ENCODE measurements around the gene TJP3. TPM values are rescaled to one million over a fixed set of nuclear protein-coding genes. Genes with fewer than 3 reads are reported as not detected.

Gene TJP3
- total and polyA plus RNA-seq, 2 experiments from 2014 or later = 18.2 to 23.9 TPM

- Mint-ChIP-seq H3K4me1 (no peaks in the 10 kb centered on the region), H3K9me3 (peaks cover 18% of the 10 kb centered on the region), H3K36me3 (ENCODE audit: low read depth) (no peaks in the 10 kb centered on the region; the same call in 2 of the 3 replicates), H3K27ac (no peak overlapping the region), H3K27me3 (ENCODE audit: insufficient read depth, low read depth, poor library complexity) (peaks cover 15% of the 10 kb centered on the region), H3K4me3 (no peak overlapping the region)
- Histone ChIP-seq H3K79me2 (replicated peaks; ENCODE audit: insufficient read depth) (no peaks in the 10 kb centered on the region), H3K36me3 (ENCODE audit: insufficient read depth) (no peaks in the 10 kb centered on the region), H4K20me1 (replicated peaks; ENCODE audit: insufficient read depth) (no peaks in the 10 kb centered on the region), H3K27ac (ENCODE audit: low read depth) (no peak overlapping the region), H3K4me2 (no peak overlapping the region), H3F3A (replicated peaks; ENCODE audit: low read depth) (no peaks in the 10 kb centered on the region), H3K4me1 (ENCODE audit: insufficient read depth) (no peaks in the 10 kb centered on the region), H3K9me2 (ENCODE audit: insufficient read depth) (no peaks in the 10 kb centered on the region), H3K4me3 (no peak overlapping the region), H2AFZ (no peak overlapping the region), H3K27me3 (ENCODE audit: insufficient read depth) (peaks cover 8% of the 10 kb centered on the region; the same call in 1 of the 2 replicates)
- no peak for ATAC-seq
- DNase-seq (ENCODE audit: low spot score) = no peak
- no peak for TF ChIP-seq STAT1 (IDR thresholded peaks at IDR 0.05; ENCODE audit: unreplicated experiment)
- TF ChIP-seq ZNF114 (CRISPR knock-in tag; IDR thresholded peaks at IDR 0.05) = no peak
- TF ChIP-seq CTCF (conservative IDR thresholded peaks at IDR 0.05; ENCODE audit: low read depth in 2 of 2) = no peak
- no peak for TF ChIP-seq REST (IDR thresholded peaks at IDR 0.05; ENCODE audit: unreplicated experiment)
- no peak for TF ChIP-seq NANOG (IDR thresholded peaks at IDR 0.05; ENCODE audit: borderline replicate concordance)
- TF ChIP-seq ETS1 (IDR thresholded peaks at IDR 0.05) = no peak
- TF ChIP-seq EZH2 (IDR thresholded peaks at IDR 0.05; ENCODE audit: low read depth, unreplicated experiment) = no peak
- TF ChIP-seq CREB1 (CRISPR knock-in tag; IDR thresholded peaks at IDR 0.05; ENCODE audit: low read depth) = no peak
- no peak for TF ChIP-seq ZNF331 (CRISPR knock-in tag; IDR thresholded peaks at IDR 0.05; ENCODE audit: low read depth)
- no peak for TF ChIP-seq ZNF462 (CRISPR knock-in tag; IDR thresholded peaks at IDR 0.05)
Observed at GRCh38 chr19:3796358-3796757, 88.2 kb downstream of the TJP3 start.

All from GM23338 (cell line).